GM12864 (cell line): ENCODE measurements around the gene SLC51A.

Experiments used
- DNase-seq: peaks from one replicate; pipeline ENCODE4 v3.0.0-alpha.2; 2011; ENCODE audit warnings: low read depth
- H3K4me3 ChIP-seq: 2 replicates; pipeline ENCODE4 v1.5.1; 2011; ENCODE audit warnings: mild to moderate bottlenecking, low read depth, low read length, control low read depth
- CTCF ChIP-seq: IDR thresholded peaks from 2 replicates; pipeline ENCODE4 v1.5.1; 2011; ENCODE audit warnings: low read depth, mild to moderate bottlenecking, moderate library complexity, low read length, control low read depth, inconsistent platforms; ENCODE audit errors: missing control alignments

The SLC51A gene

GRCh38 chr3:196193133-196193735, 23.1 kb upstream of the SLC51A start:
- no peak for DNase-seq

GRCh38 chr3:196193736-196194541, 22.4 kb upstream of the SLC51A start:
- DNase-seq, result no peak
- TF ChIP-seq CTCF, result no peak
- no peak overlapping the region for H3K4me3 ChIP-seq

More at GRCh38 chr3:196193133-196193735, 23.1 kb upstream of the SLC51A start:
- no peak overlapping the region for H3K4me3 ChIP-seq
- no peak for TF ChIP-seq CTCF

GRCh38 chr3:196194542-196194915, 21.8 kb upstream of the SLC51A start:
- DNase-seq, result no peak
- no peak overlapping the region for H3K4me3 ChIP-seq
- TF ChIP-seq CTCF, result no peak

GRCh38 chr3:196195664-196196265, 20.6 kb upstream of the SLC51A start:
- TF ChIP-seq CTCF, result no peak
- no peak overlapping the region for H3K4me3 ChIP-seq
- DNase-seq, result no peak

- no peak for TF ChIP-seq CTCF
- H3K4me3 ChIP-seq, result no peak overlapping the region
- no peak for DNase-seq
Observed at GRCh38 chr3:196197524-196197923, 18.8 kb upstream of the SLC51A start.

GRCh38 chr3:196198081-196198675, 18.2 kb upstream of the SLC51A start:
- H3K4me3 ChIP-seq, result no peak overlapping the region
- no peak for TF ChIP-seq CTCF
- no peak for DNase-seq
